Activated naive CD4-positive, alpha-beta T cell treated with anti-CD3 and anti-CD28 coated beads for 36 hours (primary cell): ENCODE data around the gene PKIB. TPM values are rescaled to one million over a fixed set of nuclear protein-coding genes. Genes with fewer than 3 reads are reported as not detected.

ENCODE experiments used
- CTCF ChIA-PET: fragments of 350-600 bp; sonication (Branson Sonifier 250); formaldehyde crosslinking; loops from one replicate; lab custom pipeline; 2021; ENCODE audit warnings: antibody characterized with exemption; lab: Charles Lee
- DNase-seq: peaks from one replicate; pipeline ENCODE4 v3.0.0-alpha.2; 2020
- H3K27ac Mint-ChIP-seq: one replicate; pipeline ENCODE4 v1.8.0; 2021; ENCODE audit warnings: mild to moderate bottlenecking, mixed read lengths
- H3K27me3 Mint-ChIP-seq: one replicate; pipeline ENCODE4 v1.8.0; 2021; ENCODE audit warnings: low read depth, mixed read lengths
- H3K36me3 Mint-ChIP-seq: one replicate; pipeline ENCODE4 v1.8.0; 2021; ENCODE audit warnings: low read depth, mixed read lengths
- H3K4me1 Mint-ChIP-seq: one replicate; pipeline ENCODE4 v1.8.0; 2021; ENCODE audit warnings: low read depth, mixed read lengths
- H3K4me3 Mint-ChIP-seq: one replicate; pipeline ENCODE4 v1.8.0; 2021; ENCODE audit warnings: mild to moderate bottlenecking, moderate library complexity, mixed read lengths
- H3K9me3 Mint-ChIP-seq: one replicate; pipeline ENCODE4 v1.8.0; 2021; ENCODE audit warnings: mixed read lengths
- intact Hi-C: fragments of 100-400 bp; cut with micrococcal nuclease; formaldehyde crosslinking; loops from one replicate; pipeline ENCODE4 v1.15.1; 2023
- total RNA-seq, 2 experiments: library from RNA; stranded (reverse); gene quantifications; one replicate each; pipeline ENCODE4 v1.2.3, GENCODE V29; 2021

Gene PKIB
- total RNA-seq, 2 experiments from 2014 or later = 0.67 TPM; not detected in 1

DNA sequence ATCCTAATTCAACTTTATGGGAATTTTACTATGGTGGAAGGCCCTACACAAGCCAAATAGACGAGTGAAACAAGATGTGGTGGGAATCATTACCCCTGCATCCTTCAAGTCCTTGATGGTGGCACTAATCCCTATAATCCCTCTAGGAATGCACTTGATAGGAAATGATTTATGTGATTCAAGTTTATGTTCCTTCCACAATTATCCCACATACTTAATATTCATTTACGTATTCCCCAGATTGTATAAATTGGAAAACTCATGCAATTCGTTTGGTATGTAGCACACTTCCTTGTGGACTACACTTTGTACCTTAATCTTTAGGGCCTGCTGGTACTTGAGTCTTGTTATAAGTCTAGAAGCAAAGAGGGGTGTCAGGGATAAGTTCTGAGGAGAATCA is 40.8 kb downstream of the PKIB start:
- Mint-ChIP-seq H3K36me3 (no peaks in the 10 kb centered on the region), H3K4me1 (no peaks in the 10 kb centered on the region)

DNA sequence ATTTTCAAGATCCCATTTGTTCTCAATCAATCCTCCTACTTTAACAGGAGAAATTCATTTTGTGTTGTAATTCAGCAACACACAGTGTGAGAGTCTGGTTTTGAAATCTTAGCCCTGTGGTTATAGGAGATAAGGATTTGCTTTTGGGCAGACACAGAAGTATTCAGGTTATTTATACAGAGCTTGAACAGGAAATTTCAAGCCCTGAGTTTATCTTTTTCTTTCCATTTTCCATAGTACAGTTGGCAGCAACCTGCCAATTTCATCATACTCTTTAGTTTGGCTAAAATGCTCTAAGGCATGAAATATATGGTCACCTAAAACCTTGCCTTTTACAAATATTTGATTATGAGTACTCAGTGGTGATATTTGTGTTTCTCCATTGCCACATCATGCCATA is 41.4 kb downstream of the PKIB start:
- CTCF ChIA-PET = no interaction called here
- no peaks in the 10 kb centered on the region for H3K36me3 Mint-ChIP-seq
- no peak overlapping the region for H3K4me3 Mint-ChIP-seq
- no peak overlapping the region for H3K27ac Mint-ChIP-seq
- intact Hi-C loops = no loop called here
- no peaks in the 10 kb centered on the region for H3K27me3 Mint-ChIP-seq
- H3K9me3 Mint-ChIP-seq = no peaks in the 10 kb centered on the region
- no peaks in the 10 kb centered on the region for H3K4me1 Mint-ChIP-seq
- DNase-seq = no peak

More for the DNA sequence above, 40.8 kb downstream of the PKIB start:
- intact Hi-C loops = no loop called here
- Mint-ChIP-seq H3K27me3 (no peaks in the 10 kb centered on the region), H3K9me3 (no peaks in the 10 kb centered on the region), H3K27ac (no peak overlapping the region), H3K4me3 (no peak overlapping the region)
- DNase-seq = no peak
- CTCF ChIA-PET = no interaction called here

DNA sequence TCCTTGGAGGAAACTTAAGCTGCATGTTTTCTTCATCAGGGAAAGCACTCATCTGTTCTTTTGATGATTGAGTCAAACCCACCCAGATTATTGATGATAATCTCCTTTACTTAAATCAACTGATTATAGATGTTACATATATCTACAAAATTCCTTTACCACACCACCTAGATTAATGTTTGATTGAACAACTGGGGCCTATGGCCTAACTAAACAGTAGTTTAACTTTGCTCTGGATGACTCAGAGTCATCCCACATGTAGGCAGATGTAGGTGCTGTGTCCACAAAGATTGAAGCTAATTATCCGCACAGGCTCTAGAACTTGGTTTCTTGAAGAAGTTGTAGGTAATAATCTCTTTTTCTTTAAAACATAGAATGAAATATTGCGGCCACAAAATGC is 42.2 kb downstream of the PKIB start:
- Mint-ChIP-seq H3K9me3 (no peaks in the 10 kb centered on the region), H3K27ac (no peak overlapping the region), H3K27me3 (no peaks in the 10 kb centered on the region), H3K36me3 (no peaks in the 10 kb centered on the region), H3K4me3 (no peak overlapping the region), H3K4me1 (no peaks in the 10 kb centered on the region)
- no peak for DNase-seq
- CTCF ChIA-PET = no interaction called here
- intact Hi-C loops = no loop called here

DNA sequence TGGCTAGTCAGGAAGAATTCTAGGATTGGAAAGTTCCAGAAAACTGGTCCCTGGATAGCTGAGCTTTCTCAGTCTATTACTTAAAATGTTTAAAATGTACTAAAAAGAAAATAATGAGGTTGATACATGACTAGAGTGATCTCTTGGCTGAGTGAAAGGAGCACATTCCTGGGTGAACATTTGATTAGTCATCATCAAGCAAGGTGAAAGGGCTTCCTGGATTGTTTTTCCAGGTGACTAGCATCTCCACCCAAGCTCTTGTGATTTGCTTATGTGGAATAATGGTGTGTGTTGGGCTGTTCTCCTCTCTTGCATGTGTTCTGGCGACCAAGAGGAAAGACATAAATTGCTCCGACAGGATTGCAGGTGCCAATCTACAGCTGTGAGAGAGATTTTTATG is 42.9 kb downstream of the PKIB start:
- Mint-ChIP-seq H3K4me1 (no peaks in the 10 kb centered on the region), H3K36me3 (no peaks in the 10 kb centered on the region), H3K9me3 (no peaks in the 10 kb centered on the region), H3K4me3 (no peak overlapping the region), H3K27me3 (no peaks in the 10 kb centered on the region), H3K27ac (no peak overlapping the region)
- CTCF ChIA-PET = no interaction called here
- intact Hi-C loops = no loop called here
- DNase-seq = no peak

DNA sequence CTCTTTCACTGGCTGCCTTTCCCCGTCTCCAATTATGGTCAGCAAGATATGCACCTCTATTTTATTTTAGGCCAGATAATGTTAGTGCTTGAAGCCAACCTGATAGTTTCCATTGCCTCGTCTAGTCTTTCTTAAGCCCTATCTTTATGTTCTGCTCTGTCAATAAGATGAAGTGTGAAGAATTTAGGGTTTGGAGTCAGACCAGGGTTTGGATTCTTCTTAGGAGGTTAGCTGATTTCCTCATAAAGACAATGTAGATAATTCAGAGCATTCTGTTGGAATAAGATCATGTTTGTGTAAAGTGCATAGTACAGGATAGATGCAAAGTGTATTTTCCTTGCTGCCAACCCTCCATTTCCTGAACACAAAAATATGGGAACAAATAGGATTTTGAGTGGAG is 43.8 kb downstream of the PKIB start:
- Mint-ChIP-seq H3K9me3 (no peaks in the 10 kb centered on the region), H3K4me3 (no peak overlapping the region), H3K27ac (no peak overlapping the region), H3K4me1 (no peaks in the 10 kb centered on the region), H3K36me3 (no peaks in the 10 kb centered on the region), H3K27me3 (no peaks in the 10 kb centered on the region)
- CTCF ChIA-PET = no interaction called here
- DNase-seq = no peak
- intact Hi-C loops = no loop called here

DNA sequence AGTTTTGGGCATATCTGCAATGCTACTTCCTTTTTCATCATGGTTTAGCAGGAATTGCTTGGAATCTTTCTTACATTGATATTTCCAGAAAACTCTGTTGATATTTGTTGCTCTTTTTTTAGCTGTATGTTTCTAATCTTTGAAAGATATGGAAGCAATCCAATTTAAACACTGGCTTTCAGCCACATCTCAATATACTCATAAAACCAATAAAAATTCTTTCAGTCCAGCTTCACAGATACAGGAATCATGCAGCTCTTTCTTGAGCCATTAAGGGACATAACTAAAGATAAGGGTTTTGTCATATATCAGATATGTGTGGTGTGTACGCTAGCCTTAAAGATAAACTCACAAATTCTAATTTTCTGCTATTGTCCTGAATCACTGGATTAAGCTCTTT is 47.4 kb downstream of the PKIB start:
- no peaks in the 10 kb centered on the region for H3K4me1 Mint-ChIP-seq
- CTCF ChIA-PET = no interaction called here
- DNase-seq = no peak
- H3K4me3 Mint-ChIP-seq = no peak overlapping the region
- no peak overlapping the region for H3K27ac Mint-ChIP-seq
- no peaks in the 10 kb centered on the region for H3K27me3 Mint-ChIP-seq
- no peaks in the 10 kb centered on the region for H3K9me3 Mint-ChIP-seq
- intact Hi-C loops = no loop called here
- H3K36me3 Mint-ChIP-seq = no peaks in the 10 kb centered on the region

DNA sequence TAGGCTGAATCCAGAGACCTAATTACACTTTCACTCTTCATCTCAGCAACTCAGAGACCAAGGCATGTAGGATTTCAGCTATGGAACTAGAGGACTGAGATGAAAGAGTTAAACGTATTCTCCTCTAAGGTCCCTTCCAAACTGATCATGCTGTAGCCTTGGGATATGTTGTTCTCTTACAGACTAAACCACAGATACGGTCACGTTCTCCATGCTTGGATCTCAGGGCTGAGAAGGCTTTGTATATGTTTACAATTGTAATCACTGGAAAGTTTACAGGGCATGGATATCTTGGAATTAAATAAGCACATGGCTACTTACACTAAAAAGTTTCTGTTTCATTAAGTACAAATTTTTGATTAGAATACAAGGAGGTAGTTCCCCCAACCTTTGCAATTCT is 50.1 kb downstream of the PKIB start:
- Mint-ChIP-seq H3K27me3 (no peaks in the 10 kb centered on the region), H3K27ac (no peak overlapping the region), H3K36me3 (no peaks in the 10 kb centered on the region), H3K9me3 (no peaks in the 10 kb centered on the region), H3K4me3 (no peak overlapping the region), H3K4me1 (no peaks in the 10 kb centered on the region)
- no peak for DNase-seq
- CTCF ChIA-PET = no interaction called here
- intact Hi-C loops = no loop called here

DNA sequence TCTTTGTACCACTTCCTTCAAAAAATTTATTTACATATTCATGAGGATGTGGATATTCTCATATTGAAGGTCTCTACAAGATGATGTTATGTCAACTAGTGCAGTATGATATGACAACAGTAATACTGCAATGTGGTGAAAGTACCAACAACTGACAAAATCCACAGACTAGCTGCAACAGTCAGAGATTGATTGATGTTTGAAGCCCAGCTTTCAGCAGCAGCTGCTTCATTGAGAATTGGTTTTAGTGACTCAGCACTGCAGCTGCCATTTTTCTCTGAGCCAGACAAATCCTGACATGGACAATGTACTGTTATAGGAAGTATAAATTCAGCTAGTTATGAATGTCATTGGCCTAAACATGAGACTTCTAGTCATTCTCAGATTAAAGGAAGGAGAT is 53.8 kb downstream of the PKIB start:
- no peaks in the 10 kb centered on the region for H3K27me3 Mint-ChIP-seq
- H3K4me3 Mint-ChIP-seq = no peak overlapping the region
- no peaks in the 10 kb centered on the region for H3K4me1 Mint-ChIP-seq
- CTCF ChIA-PET = interaction anchor here (1.1 kb wide), 1 partner anchor 8 kb away, joined by 3 read pairs; no protein-coding TSS in a partner anchor
- no peaks in the 10 kb centered on the region for H3K36me3 Mint-ChIP-seq
- no peaks in the 10 kb centered on the region for H3K9me3 Mint-ChIP-seq
- H3K27ac Mint-ChIP-seq = no peak overlapping the region
- intact Hi-C loops = no loop called here
- DNase-seq = no peak

DNA sequence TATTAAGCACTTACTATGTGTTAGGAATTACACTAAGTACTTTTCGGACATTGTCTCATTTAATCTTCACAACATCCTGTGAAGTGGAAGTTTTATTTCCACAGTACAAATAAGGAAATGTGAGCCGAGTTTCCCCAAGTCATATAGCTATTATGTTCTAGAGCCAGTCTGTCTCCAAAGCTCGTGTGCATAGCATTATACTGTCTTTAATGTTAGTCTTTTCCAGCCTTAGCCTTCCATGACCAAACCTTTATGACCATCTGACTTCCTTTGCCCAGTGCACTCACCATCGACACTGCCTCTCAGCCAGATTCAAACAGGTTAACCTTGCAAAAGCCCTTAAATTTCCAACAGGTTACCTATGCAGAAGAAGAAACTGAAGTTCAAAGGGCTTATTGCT is 55.7 kb downstream of the PKIB start:
- H3K27ac Mint-ChIP-seq = no peak overlapping the region
- intact Hi-C loops = no loop called here
- no peaks in the 10 kb centered on the region for H3K27me3 Mint-ChIP-seq
- H3K4me3 Mint-ChIP-seq = no peak overlapping the region
- no peaks in the 10 kb centered on the region for H3K4me1 Mint-ChIP-seq
- H3K36me3 Mint-ChIP-seq = no peaks in the 10 kb centered on the region
- no peaks in the 10 kb centered on the region for H3K9me3 Mint-ChIP-seq
- no peak for DNase-seq
- CTCF ChIA-PET = no interaction called here

DNA sequence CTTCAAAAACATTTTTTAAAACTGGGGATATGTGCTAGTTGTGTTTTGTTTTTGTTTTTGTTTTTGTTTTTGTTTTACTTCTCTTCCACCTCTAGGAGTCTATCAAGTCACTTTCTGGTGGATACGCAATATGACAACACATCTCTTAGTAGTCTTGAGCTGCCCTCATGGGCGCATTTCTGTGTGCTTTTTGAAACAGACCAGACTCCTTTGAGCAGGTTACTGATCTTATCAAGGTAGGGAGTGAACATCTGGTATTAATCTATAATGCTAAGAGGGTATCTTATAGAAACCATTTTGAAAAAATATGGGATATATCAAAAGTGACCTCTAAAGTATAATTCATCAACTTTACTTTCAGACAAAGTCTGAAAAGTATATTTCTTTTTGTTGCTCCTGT is 56.2 kb downstream of the PKIB start:
- Mint-ChIP-seq H3K27ac (no peak overlapping the region), H3K36me3 (no peaks in the 10 kb centered on the region), H3K9me3 (no peaks in the 10 kb centered on the region), H3K4me1 (no peaks in the 10 kb centered on the region), H3K4me3 (no peak overlapping the region), H3K27me3 (no peaks in the 10 kb centered on the region)
- no peak for DNase-seq
- intact Hi-C loops = no loop called here
- CTCF ChIA-PET = no interaction called here

DNA sequence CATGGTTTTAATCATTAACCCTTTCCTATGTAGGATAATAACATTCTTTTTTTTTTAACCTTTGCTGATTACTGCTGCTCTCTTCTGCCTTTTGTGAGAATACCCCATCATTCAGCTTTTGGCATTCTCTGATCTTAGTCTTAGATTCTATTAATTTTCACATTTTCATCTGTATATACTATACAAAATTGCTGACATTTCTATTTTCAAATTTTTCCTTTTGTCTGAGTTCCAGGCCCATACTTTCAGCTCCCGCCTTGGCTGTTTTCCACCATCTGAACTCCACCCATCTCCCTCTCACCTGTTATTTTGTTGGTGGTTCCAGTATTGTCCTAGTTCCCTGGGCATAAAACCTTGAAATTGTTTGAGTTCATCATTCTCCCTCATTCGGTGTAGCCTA is 59.2 kb downstream of the PKIB start:
- Mint-ChIP-seq H3K9me3 (no peaks in the 10 kb centered on the region), H3K27me3 (no peaks in the 10 kb centered on the region), H3K36me3 (no peaks in the 10 kb centered on the region), H3K4me1 (no peaks in the 10 kb centered on the region), H3K4me3 (no peak overlapping the region), H3K27ac (no peak overlapping the region)
- DNase-seq = no peak
- CTCF ChIA-PET = no interaction called here
- intact Hi-C loops = no loop called here

DNA sequence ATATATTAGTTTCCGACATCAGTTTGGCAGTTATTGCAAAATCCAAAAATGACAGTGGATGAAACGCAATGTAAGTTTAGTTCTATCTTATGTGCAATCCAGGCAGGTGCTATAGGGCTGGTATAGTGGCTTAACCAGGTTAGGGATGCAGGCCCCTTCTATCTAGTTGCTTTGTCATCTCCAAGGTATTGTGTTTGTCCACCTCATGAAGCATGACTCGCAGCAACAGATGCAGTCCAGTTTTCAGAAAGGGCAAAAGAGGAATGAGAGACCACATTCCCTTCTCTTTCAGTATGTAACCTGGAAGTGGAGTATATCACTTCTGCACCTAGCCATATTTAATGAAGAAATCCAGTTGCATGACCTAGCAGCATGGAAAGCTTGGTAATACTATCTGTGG is 59.7 kb downstream of the PKIB start:
- no peaks in the 10 kb centered on the region for H3K4me1 Mint-ChIP-seq
- H3K4me3 Mint-ChIP-seq = no peak overlapping the region
- CTCF ChIA-PET = no interaction called here
- no peaks in the 10 kb centered on the region for H3K27me3 Mint-ChIP-seq
- H3K27ac Mint-ChIP-seq = no peak overlapping the region
- intact Hi-C loops = no loop called here
- no peaks in the 10 kb centered on the region for H3K9me3 Mint-ChIP-seq
- DNase-seq = no peak
- no peaks in the 10 kb centered on the region for H3K36me3 Mint-ChIP-seq

DNA sequence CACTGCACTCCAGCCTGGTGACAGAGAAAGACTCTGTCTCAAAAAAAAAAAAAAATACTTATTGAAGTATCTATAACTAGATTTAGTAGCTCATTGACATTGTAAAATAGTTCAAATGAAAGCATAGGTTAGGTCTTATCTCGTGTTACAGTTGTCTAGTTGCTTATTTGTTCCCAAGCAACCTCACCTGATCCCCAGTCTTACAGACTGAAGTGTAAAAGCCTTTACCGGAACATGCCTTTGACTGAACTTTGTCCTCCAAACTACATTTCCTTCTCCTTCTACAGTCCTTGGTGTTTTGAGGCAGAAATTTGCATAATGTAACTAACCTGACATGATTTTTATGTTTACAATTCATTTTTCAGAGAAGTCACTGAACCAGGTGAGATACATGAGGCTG is 61.0 kb downstream of the PKIB start:
- no peak for DNase-seq
- H3K36me3 Mint-ChIP-seq = no peaks in the 10 kb centered on the region
- H3K4me1 Mint-ChIP-seq = no peaks in the 10 kb centered on the region
- no peak overlapping the region for H3K4me3 Mint-ChIP-seq
- H3K27ac Mint-ChIP-seq = no peak overlapping the region
- H3K9me3 Mint-ChIP-seq = no peaks in the 10 kb centered on the region
- CTCF ChIA-PET = no interaction called here
- intact Hi-C loops = no loop called here
- no peaks in the 10 kb centered on the region for H3K27me3 Mint-ChIP-seq
